IMR-90 (cell line): ENCODE data around the gene SYCN. TPM values are rescaled to one million over a fixed set of nuclear protein-coding genes. Genes with fewer than 3 reads are reported as not detected.

ENCODE experiments used
- ATAC-seq: fragments of 200-7000 bp; cut with Tn5 transposase; 2 replicates; pipeline ENCODE4 v1.9.1; 2020; ENCODE audit warnings: low read depth, mild to moderate bottlenecking, moderate library complexity
- BruUV-seq: library from RNA; stranded (reverse); fragments of 400-500 nt; replicated peaks from 2 replicates; lab custom pipeline; 2021; lab: Mats Ljungman, UMichigan
- CTCF ChIA-PET: fragments of 300-600 bp; formaldehyde crosslinking; extraction: SDS; loops from one replicate; lab custom pipeline; 2021; ENCODE audit warnings: antibody characterized with exemption; lab: Yijun Ruan, JAX
- POLR2A ChIA-PET: fragments of 300-600 bp; sonication (Branson Sonifier 250); formaldehyde crosslinking; loops from one replicate; lab custom pipeline; 2022; ENCODE audit warnings: antibody characterized with exemption; ENCODE audit not compliant: unreplicated experiment; lab: Charles Lee
- DNase-seq: peaks from one replicate; pipeline ENCODE4 v3.0.0; 2013
- H2AFZ ChIP-seq: replicated peaks from 2 replicates; pipeline ENCODE3; 2013; ENCODE audit warnings: low read length, mild to moderate bottlenecking; ENCODE audit not compliant: poor library complexity
- H2AK5ac ChIP-seq: 2 replicates; pipeline ENCODE4 v1.6.1; 2013; ENCODE audit warnings: low read depth, low read length, inconsistent platforms
- H2AK9ac ChIP-seq: replicated peaks from 2 replicates; pipeline ENCODE3; 2013; ENCODE audit warnings: mild to moderate bottlenecking, low read depth, low read length, moderate library complexity; ENCODE audit not compliant: poor library complexity
- H2BK120ac ChIP-seq: 2 replicates; pipeline ENCODE4 v1.6.1; 2013; ENCODE audit warnings: low read depth, low read length, inconsistent platforms
- H2BK15ac ChIP-seq: 3 replicates; pipeline ENCODE4 v1.6.1; 2013; ENCODE audit warnings: low read depth, low read length, inconsistent platforms
- H2BK20ac ChIP-seq: 2 replicates; pipeline ENCODE4 v1.6.1; 2013; ENCODE audit warnings: low read depth, mild to moderate bottlenecking, inconsistent platforms, low read length, moderate library complexity
- H2BK5ac ChIP-seq: 2 replicates; pipeline ENCODE4 v1.6.1; 2013; ENCODE audit warnings: mild to moderate bottlenecking, low read depth, low read length, inconsistent platforms; ENCODE audit not compliant: poor library complexity, severe bottlenecking
- H3K14ac ChIP-seq: replicated peaks from 2 replicates; pipeline ENCODE4 v1.6.1; 2013; ENCODE audit warnings: low read depth, low read length, inconsistent platforms
- H3K18ac ChIP-seq: 2 replicates; pipeline ENCODE4 v1.6.1; 2013; ENCODE audit warnings: low read depth, low read length, control low read depth
- H3K23ac ChIP-seq: 2 replicates; pipeline ENCODE4 v1.6.1; 2013; ENCODE audit warnings: low read depth, low read length, inconsistent platforms
- H3K27ac ChIP-seq: 2 replicates; pipeline ENCODE4 v1.5.1; 2013; ENCODE audit warnings: mild to moderate bottlenecking, control low read depth, low read length; ENCODE audit not compliant: insufficient read depth
- H3K27me3 ChIP-seq: 2 replicates; pipeline ENCODE4 v1.6.1; 2013; ENCODE audit warnings: low read length; ENCODE audit not compliant: control insufficient read depth, insufficient read depth
- H3K36me3 ChIP-seq: 2 replicates; pipeline ENCODE4 v1.6.1; 2013; ENCODE audit warnings: low read length, mixed read lengths; ENCODE audit not compliant: control insufficient read depth, insufficient read depth
- H3K4ac ChIP-seq: 2 replicates; pipeline ENCODE4 v1.6.1; 2013; ENCODE audit warnings: low read depth, low read length, inconsistent platforms
- H3K4me1 ChIP-seq: 2 replicates; pipeline ENCODE4 v1.6.1; 2013; ENCODE audit warnings: low read length, mixed read lengths; ENCODE audit not compliant: control insufficient read depth, insufficient read depth
- H3K4me2 ChIP-seq: 2 replicates; pipeline ENCODE4 v1.6.1; 2013; ENCODE audit warnings: low read depth, mild to moderate bottlenecking, control low read depth, low read length, moderate library complexity
- H3K4me3 ChIP-seq: 2 replicates; pipeline ENCODE4 v1.5.1; 2013; ENCODE audit warnings: low read depth, mild to moderate bottlenecking, control low read depth, low read length, moderate library complexity; ENCODE audit not compliant: insufficient read depth
- H3K56ac ChIP-seq: 2 replicates; pipeline ENCODE4 v1.6.1; 2013; ENCODE audit warnings: low read length, inconsistent platforms; ENCODE audit not compliant: insufficient read depth; ENCODE audit errors: extremely low read depth
- H3K79me1 ChIP-seq, 2 experiments: 2 replicates each; pipeline ENCODE4 v1.6.1; 2013; ENCODE audit warnings: low read length in 2 of 2, inconsistent platforms in 1 of 2, low read depth in 1 of 2
- H3K9ac ChIP-seq: 2 replicates; pipeline ENCODE4 v1.6.1; 2013; ENCODE audit warnings: low read depth, low read length, control low read depth
- H3K9me1 ChIP-seq: 2 replicates; pipeline ENCODE4 v1.6.1; 2013; ENCODE audit warnings: low read length, inconsistent platforms; ENCODE audit not compliant: insufficient read depth
- H3K9me3 ChIP-seq: 2 replicates; pipeline ENCODE4 v1.6.1; 2013; ENCODE audit warnings: low read length; ENCODE audit not compliant: control insufficient read depth, insufficient read depth
- H4K20me1 ChIP-seq: 2 replicates; pipeline ENCODE4 v1.6.1; 2013; ENCODE audit warnings: low read length, inconsistent platforms; ENCODE audit not compliant: insufficient read depth
- H4K5ac ChIP-seq: 2 replicates; pipeline ENCODE4 v1.6.1; 2013; ENCODE audit warnings: mild to moderate bottlenecking, low read depth, low read length, control low read depth
- H4K8ac ChIP-seq, 2 experiments: 2 replicates each; pipeline ENCODE4 v1.6.1; 2013; ENCODE audit warnings: low read depth in 2 of 2, low read length in 2 of 2, control low read depth in 1 of 2, inconsistent platforms in 1 of 2
- H4K91ac ChIP-seq: 2 replicates; pipeline ENCODE4 v1.6.1; 2013; ENCODE audit warnings: low read depth, low read length, inconsistent platforms; ENCODE audit not compliant: insufficient read depth
- CEBPB ChIP-seq: IDR thresholded peaks from 2 replicates; pipeline ENCODE4 v1.6.1; 2012; ENCODE audit warnings: low read depth, low read length, improper control_type of control experiment
- FOS ChIP-seq: fragments of 150-350 bp; IDR thresholded peaks from 2 replicates; pipeline ENCODE4 v1.6.1; 2016; ENCODE audit warnings: low read depth, low read length
- RAD21 ChIP-seq: IDR thresholded peaks from 2 replicates; pipeline ENCODE4 v1.6.1; 2012; ENCODE audit warnings: low read length, improper control_type of control experiment
- WGBS, 2 experiments: methylation state at CpG; one replicate each; pipeline versions ENCODE4 v1.1.5 to v1.1.7; 2013; ENCODE audit warnings: missing lambda C conversion rate in 2 of 2; ENCODE audit not compliant: insufficient read length in 1 of 2; ENCODE audit errors: extremely low coverage in 2 of 2; 5-methylcytosine and 5-hydroxymethylcytosine counted together
- dilution Hi-C: fragments of 300-500 bp; cut with HindIII; formaldehyde crosslinking; loops from one replicate; pipeline ENCODE4 v1.14.3; 2018; ENCODE audit warnings: low sequenced_read_pairs; ENCODE audit not compliant: unreplicated experiment
- in situ Hi-C: fragments of 300-500 bp; cut with MboI; formaldehyde crosslinking; loops from 3 replicates; pipeline ENCODE4 v1.14.3; 2019; ENCODE audit warnings: low sequenced_read_pairs, inconsistent platforms, mixed read lengths
- intact Hi-C: fragments of 100-400 bp; cut with micrococcal nuclease; formaldehyde crosslinking; loops from 2 replicates; pipeline ENCODE4 v1.10.0; 2022
- polyA plus RNA-seq, 3 experiments: library from polyadenylated mRNA; depleted of rRNA; stranded (reverse); fragments of >200 nt; gene quantifications; 2 replicates each; pipeline ENCODE4 v1.2.3, GENCODE V29; 2012; ENCODE audit warnings: low replicate concordance in 1 of 3
- total RNA-seq: library from RNA; depleted of rRNA; stranded (reverse); fragments of >200 nt; gene quantifications from 2 replicates; pipeline ENCODE4 v1.2.3, GENCODE V29; 2012
- TF ChIP-seq, protein P1 (sequence below): fragments of 150-350 bp; IDR thresholded peaks from 2 replicates; pipeline ENCODE4 v1.6.1; 2016; ENCODE audit warnings: low read depth, mild to moderate bottlenecking, low read length, moderate library complexity, borderline replicate concordance

The SYCN gene
- total and polyA plus RNA-seq, 2 of the 4 experiments (the other 2 are of a cell fraction): not detected

DNA sequence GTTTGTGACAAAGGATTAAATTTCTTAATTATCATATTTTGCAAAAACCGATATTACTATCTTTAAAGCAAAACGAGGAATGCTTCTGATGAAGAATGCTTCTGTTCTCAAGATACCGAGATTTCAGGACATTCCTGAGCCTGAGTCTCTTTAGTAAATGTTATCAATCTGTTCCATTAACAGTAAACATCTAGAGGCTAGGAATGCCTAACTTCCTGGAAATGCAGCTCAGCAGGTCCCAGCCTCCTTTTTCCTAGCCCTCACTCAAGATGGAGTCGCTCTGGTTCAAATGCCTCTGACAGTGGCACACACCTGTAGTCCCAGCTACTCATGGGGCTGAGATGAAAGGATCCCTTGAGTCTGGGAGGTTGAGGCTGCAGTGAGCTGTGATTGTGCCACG, 47.0 kb upstream of the SYCN start:
- no peak overlapping the region for H3K4me3 ChIP-seq
- dilution Hi-C loops: no loop called here

More for the DNA sequence above, 47.0 kb upstream of the SYCN start:
- no peak overlapping the region for H2BK120ac ChIP-seq
- no peak overlapping the region for H3K4ac ChIP-seq
- no peak overlapping the region for H3K14ac ChIP-seq
- H3K27ac ChIP-seq: no peak overlapping the region
- peaks cover 55% of the 10 kb centered on the region for H3K27me3 ChIP-seq
- H4K20me1 ChIP-seq: no peaks in the 10 kb centered on the region
- intact Hi-C loops: no loop called here
- H2BK20ac ChIP-seq: no peak overlapping the region
- no peaks in the 10 kb centered on the region for H3K4me1 ChIP-seq
- ATAC-seq (no peak), DNase-seq (no peak)
- no peak overlapping the region for H2AK9ac ChIP-seq
- no peak overlapping the region for H3K56ac ChIP-seq
- ChIA-PET POLR2A (no interaction called here), CTCF (no interaction called here)
- H3K9me3 ChIP-seq: peaks cover 2% of the 10 kb centered on the region; the same call in 1 of the 2 replicates
- H3K9ac ChIP-seq: no peak overlapping the region
- H2AK5ac ChIP-seq: no peak overlapping the region
- H3K18ac ChIP-seq: no peak overlapping the region
- no peak overlapping the region for H3K4me2 ChIP-seq
- TF ChIP-seq RAD21: no peak
- TF ChIP-seq, protein P1, sequence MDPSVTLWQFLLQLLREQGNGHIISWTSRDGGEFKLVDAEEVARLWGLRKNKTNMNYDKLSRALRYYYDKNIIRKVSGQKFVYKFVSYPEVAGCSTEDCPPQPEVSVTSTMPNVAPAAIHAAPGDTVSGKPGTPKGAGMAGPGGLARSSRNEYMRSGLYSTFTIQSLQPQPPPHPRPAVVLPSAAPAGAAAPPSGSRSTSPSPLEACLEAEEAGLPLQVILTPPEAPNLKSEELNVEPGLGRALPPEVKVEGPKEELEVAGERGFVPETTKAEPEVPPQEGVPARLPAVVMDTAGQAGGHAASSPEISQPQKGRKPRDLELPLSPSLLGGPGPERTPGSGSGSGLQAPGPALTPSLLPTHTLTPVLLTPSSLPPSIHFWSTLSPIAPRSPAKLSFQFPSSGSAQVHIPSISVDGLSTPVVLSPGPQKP: no peak
- TF ChIP-seq CEBPB: no peak
- TF ChIP-seq FOS: no peak
- WGBS, 2 experiments: no CpG with 5 or more reads among the region's 5 CpGs
- H2BK15ac ChIP-seq: no peak overlapping the region
- no TSS peak for BruUV-seq
- in situ Hi-C loops: no loop called here
- no peak overlapping the region for H4K5ac ChIP-seq
- H2AFZ ChIP-seq: no peak overlapping the region
- H2BK5ac ChIP-seq: no peak overlapping the region
- no peaks in the 10 kb centered on the region for H3K9me1 ChIP-seq
- H4K8ac ChIP-seq: no peak overlapping the region
- H3K79me1 ChIP-seq: no peaks in the 10 kb centered on the region
- no peaks in the 10 kb centered on the region for H3K36me3 ChIP-seq
- no peak overlapping the region for H4K91ac ChIP-seq
- H3K23ac ChIP-seq: no peak overlapping the region
